Measurements from ENCODE around the gene GADL1.

The GADL1 gene

DNA sequence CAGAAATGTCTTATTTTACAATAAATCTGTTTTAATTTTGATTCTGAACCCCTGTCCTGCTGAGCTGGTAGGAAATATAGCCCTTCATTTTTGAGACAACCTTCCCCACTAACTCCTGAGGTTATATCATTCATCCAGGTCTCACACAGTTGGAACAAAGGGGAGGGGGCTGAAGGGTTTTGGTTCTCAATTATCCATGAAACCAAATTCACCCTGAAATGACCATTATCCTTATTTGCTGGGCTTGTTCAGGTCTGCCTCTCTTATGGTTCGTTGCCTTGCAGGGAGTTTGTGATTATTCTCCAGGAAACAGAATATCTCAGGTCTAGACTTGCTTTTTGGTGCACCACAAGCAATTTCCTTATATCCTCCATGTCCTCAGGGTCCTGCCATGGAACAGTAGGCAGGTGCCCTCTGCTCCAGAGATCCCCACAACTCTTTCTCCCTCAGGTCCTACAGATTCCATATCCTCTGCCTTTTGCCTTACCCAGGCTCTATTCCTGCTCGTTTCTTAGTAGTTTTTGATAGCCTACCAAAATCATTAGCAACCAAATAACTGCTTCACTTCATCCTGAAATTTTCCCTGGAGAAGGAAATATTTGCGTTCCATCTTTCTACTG is 193.6 kb downstream of the GADL1 start:
- Histone ChIP-seq H3K4me3 (ENCODE audit: insufficient read depth, low read depth, low read length) (no peak overlapping the region), H3K27me3 (ENCODE audit: control insufficient read depth, insufficient read depth, low read length, poor library complexity, severe bottlenecking) (no peaks in the 10 kb centered on the region), H3K36me3 (ENCODE audit: control insufficient read depth, insufficient read depth, low read length) (no peaks in the 10 kb centered on the region), H3K4me1 (ENCODE audit: control insufficient read depth, insufficient read depth, low read length) (no peaks in the 10 kb centered on the region), H3K27ac (ENCODE audit: insufficient read depth, low read depth, low read length, poor library complexity, severe bottlenecking) (no peak overlapping the region), H3K9me3 (ENCODE audit: control insufficient read depth, low read length) (no peaks in the 10 kb centered on the region)
- 92 to 97% methylated on average over 3 of the region's 3 CpGs for WGBS, 2 experiments

DNA sequence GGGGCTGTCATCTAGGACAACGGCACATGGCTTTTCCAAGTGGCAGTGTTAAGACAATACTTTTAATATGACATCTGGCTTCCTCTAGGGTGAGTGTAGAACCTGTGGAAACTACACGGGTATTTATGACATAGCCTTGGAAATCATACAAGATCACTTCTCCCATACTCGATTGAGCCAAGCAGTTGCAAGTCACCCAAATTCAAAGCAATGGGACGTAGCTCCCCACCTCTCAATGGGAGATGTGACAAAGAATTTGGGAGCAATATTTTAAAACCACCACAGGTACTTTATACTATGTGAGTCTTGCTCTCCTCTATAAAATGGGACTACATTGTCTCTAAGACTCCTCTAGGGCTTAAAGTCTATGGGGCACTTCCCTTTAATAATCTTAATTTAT is 194.5 kb downstream of the GADL1 start:
- Histone ChIP-seq H3K4me3 (ENCODE audit: insufficient read depth, low read depth, low read length) (no peak overlapping the region), H3K9me3 (ENCODE audit: control insufficient read depth, low read length) (no peaks in the 10 kb centered on the region), H3K27ac (ENCODE audit: insufficient read depth, low read depth, low read length, poor library complexity, severe bottlenecking) (no peak overlapping the region), H3K4me1 (ENCODE audit: control insufficient read depth, insufficient read depth, low read length) (no peaks in the 10 kb centered on the region), H3K36me3 (ENCODE audit: control insufficient read depth, insufficient read depth, low read length) (no peaks in the 10 kb centered on the region), H3K27me3 (ENCODE audit: control insufficient read depth, insufficient read depth, low read length, poor library complexity, severe bottlenecking) (no peaks in the 10 kb centered on the region)
- 92 to 98% methylated on average over 4 of the region's 4 CpGs for WGBS, 2 experiments

DNA sequence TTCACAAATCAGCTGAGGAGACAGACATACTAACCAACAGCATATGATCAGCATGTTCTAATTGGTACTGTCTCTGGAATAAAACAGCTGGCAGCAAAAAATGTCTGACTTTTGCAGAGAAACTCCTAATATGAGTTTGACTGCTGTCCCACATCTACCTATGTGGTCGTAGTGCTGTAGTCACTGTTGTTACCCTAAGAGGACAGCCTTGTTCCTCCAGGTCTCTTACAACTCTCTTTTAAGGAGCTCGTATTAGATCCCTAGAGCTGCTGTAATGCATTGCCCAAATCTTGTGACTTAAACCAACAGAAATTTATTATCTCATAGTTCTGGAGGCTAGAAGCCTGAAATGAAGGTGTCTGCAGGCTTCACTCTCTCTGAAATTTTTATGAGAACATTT is 195.9 kb downstream of the GADL1 start:
- Histone ChIP-seq H3K9me3 (ENCODE audit: control insufficient read depth, low read length) (no peaks in the 10 kb centered on the region), H3K4me1 (ENCODE audit: control insufficient read depth, insufficient read depth, low read length) (no peaks in the 10 kb centered on the region), H3K36me3 (ENCODE audit: control insufficient read depth, insufficient read depth, low read length) (no peaks in the 10 kb centered on the region), H3K4me3 (ENCODE audit: insufficient read depth, low read depth, low read length) (no peak overlapping the region), H3K27me3 (ENCODE audit: control insufficient read depth, insufficient read depth, low read length, poor library complexity, severe bottlenecking) (no peaks in the 10 kb centered on the region), H3K27ac (ENCODE audit: insufficient read depth, low read depth, low read length, poor library complexity, severe bottlenecking) (no peak overlapping the region)
- 46 to 51% methylated on average over 2 of the region's 2 CpGs for WGBS, 2 experiments

DNA sequence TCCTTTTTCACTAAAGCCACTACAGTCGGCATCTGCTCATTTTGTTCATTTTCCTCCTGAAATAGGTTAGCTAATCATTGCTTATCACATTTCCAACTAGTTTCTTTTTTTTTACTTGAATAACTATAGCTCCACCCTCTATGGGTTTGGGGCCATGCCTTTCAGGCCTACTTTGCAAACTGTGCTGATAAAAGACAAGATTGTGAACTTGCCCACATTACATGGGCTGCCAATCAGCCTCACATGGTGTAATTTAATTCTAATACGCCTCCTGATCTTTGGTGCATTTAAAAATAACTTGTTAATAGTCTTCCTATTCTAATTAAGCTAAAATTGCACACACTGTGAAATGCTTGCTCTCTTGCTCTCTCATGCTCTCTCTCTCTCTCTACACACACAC is 197.6 kb downstream of the GADL1 start:
- WGBS, 2 experiments, result 86 to 91% methylated on average over 2 of the region's 2 CpGs
- Histone ChIP-seq H3K36me3 (ENCODE audit: control insufficient read depth, insufficient read depth, low read length) (no peaks in the 10 kb centered on the region), H3K4me1 (ENCODE audit: control insufficient read depth, insufficient read depth, low read length) (no peaks in the 10 kb centered on the region), H3K27me3 (ENCODE audit: control insufficient read depth, insufficient read depth, low read length, poor library complexity, severe bottlenecking) (no peaks in the 10 kb centered on the region), H3K9me3 (ENCODE audit: control insufficient read depth, low read length) (no peaks in the 10 kb centered on the region), H3K27ac (ENCODE audit: insufficient read depth, low read depth, low read length, poor library complexity, severe bottlenecking) (no peak overlapping the region), H3K4me3 (ENCODE audit: insufficient read depth, low read depth, low read length) (no peak overlapping the region)

DNA sequence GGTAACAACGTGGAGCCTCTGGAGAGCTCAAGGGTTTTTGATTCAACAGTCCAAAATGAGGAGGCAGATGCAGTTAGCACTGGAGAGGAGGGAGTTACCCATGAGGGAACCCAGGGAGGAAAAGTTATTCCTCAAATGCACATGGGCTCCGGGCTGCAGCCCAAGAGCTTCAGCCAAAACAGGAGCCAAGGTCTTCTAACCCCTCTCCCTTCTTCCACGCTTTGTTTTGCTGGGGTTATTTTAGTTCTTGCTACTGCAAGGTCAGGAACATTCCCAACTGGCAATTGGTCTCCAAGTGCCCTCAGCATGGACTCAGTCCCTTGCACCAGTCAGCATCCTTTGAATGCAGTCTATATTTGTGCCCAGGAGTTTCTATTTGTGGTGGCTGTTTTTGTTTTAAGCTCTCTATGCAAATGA is 198.1 kb downstream of the GADL1 start:
- H3K4me1 ChIP-seq (ENCODE audit: control insufficient read depth, insufficient read depth, low read length), result no peaks in the 10 kb centered on the region
- H3K27ac ChIP-seq (ENCODE audit: insufficient read depth, low read depth, low read length, poor library complexity, severe bottlenecking), result no peak overlapping the region
- H3K9me3 ChIP-seq (ENCODE audit: control insufficient read depth, low read length), result no peaks in the 10 kb centered on the region
- H3K4me3 ChIP-seq (ENCODE audit: insufficient read depth, low read depth, low read length), result no peak overlapping the region
- no peaks in the 10 kb centered on the region for H3K27me3 ChIP-seq (ENCODE audit: control insufficient read depth, insufficient read depth, low read length, poor library complexity, severe bottlenecking)
- 69 to 72% methylated on average over 3 of the region's 3 CpGs for WGBS, 2 experiments
- no peaks in the 10 kb centered on the region for H3K36me3 ChIP-seq (ENCODE audit: control insufficient read depth, insufficient read depth, low read length)

DNA sequence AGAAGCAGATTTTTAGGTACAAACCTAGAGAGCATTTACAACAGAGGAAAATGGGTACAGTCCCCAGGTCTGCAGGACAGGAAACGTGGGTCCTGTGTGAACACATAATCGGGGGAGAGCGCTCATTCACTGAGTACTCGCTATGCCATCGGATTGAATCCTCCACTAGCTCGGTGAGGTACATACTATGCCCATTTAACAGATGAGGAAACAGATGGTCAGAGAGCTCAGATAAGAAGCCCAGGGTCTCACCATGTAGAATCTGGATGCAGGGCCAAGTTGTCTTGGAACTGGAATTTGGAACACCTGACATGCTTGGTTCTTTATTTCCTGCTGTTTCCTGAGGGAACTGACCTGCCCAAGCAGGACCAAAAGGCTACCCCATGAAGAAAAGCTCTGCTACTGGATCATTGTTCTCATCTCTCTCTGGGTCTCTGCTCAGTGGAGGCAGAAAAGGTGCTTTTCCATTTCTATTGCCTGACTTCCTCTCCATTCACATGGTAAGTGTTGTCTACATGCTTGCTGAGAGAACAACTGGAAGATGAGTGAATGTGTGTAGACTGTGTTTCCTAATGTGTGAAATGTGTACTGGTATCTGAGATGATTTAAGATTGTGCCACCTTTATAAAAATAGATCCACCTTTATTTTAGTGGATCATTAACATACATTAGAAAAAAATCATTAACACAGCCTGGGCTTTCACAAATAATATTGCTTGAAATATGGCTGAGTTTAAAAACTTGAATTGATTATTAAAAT is 199.0 kb downstream of the GADL1 start:
- Histone ChIP-seq H3K27me3 (ENCODE audit: control insufficient read depth, insufficient read depth, low read length, poor library complexity, severe bottlenecking) (no peaks in the 10 kb centered on the region), H3K9me3 (ENCODE audit: control insufficient read depth, low read length) (no peaks in the 10 kb centered on the region), H3K4me3 (ENCODE audit: insufficient read depth, low read depth, low read length) (no peak overlapping the region), H3K4me1 (ENCODE audit: control insufficient read depth, insufficient read depth, low read length) (no peaks in the 10 kb centered on the region), H3K36me3 (ENCODE audit: control insufficient read depth, insufficient read depth, low read length) (no peaks in the 10 kb centered on the region), H3K27ac (ENCODE audit: insufficient read depth, low read depth, low read length, poor library complexity, severe bottlenecking) (no peak overlapping the region)
- 90 to 92% methylated on average over 6 of the region's 6 CpGs for WGBS, 2 experiments

DNA sequence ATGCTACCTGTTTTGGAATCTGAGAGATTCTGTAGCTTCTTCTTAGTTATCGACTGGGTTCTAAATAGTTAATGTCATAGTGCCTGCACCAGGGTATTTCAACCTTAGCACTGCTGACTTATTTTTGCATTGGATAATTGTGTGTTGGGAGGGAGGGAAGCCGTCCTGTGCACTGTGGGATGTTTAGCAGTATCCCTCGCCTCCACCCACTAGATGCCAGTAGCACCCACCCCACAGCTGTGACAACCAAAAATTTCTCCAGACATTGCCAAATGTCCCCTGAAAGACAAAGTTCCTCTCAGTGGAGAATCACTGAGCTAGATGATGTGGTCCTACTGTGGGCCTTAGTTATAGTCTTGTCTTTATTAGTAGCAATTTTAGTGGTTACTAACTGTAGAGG is 199.8 kb downstream of the GADL1 start:
- 86 to 90% methylated on average over 2 to 3 of the region's 3 CpGs for WGBS, 2 experiments
- Histone ChIP-seq H3K36me3 (ENCODE audit: control insufficient read depth, insufficient read depth, low read length) (no peaks in the 10 kb centered on the region), H3K4me1 (ENCODE audit: control insufficient read depth, insufficient read depth, low read length) (no peaks in the 10 kb centered on the region), H3K9me3 (ENCODE audit: control insufficient read depth, low read length) (no peaks in the 10 kb centered on the region), H3K27me3 (ENCODE audit: control insufficient read depth, insufficient read depth, low read length, poor library complexity, severe bottlenecking) (no peaks in the 10 kb centered on the region), H3K27ac (ENCODE audit: insufficient read depth, low read depth, low read length, poor library complexity, severe bottlenecking) (no peak overlapping the region), H3K4me3 (ENCODE audit: insufficient read depth, low read depth, low read length) (no peak overlapping the region)

DNA sequence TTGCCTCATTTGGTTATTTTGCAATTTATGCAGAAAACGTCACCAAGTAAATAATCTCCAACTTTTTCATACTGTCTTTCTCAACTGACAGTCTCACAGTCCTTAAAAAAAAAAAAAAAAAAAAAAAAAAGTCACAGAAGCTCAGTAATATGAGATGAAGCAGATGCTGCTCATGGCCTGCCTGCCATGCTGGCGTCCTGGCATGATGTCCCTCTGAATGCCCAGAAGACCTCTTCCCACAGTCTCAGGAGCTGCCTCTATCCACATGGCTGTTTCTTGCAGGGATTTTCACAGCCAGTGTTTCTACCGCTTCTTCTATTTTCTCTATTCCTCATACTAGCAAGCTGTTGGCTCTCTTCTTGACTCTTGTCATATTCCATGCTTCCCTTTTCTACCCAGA is 200.3 kb downstream of the GADL1 start:
- no peaks in the 10 kb centered on the region for H3K27me3 ChIP-seq (ENCODE audit: control insufficient read depth, insufficient read depth, low read length, poor library complexity, severe bottlenecking)
- no peaks in the 10 kb centered on the region for H3K9me3 ChIP-seq (ENCODE audit: control insufficient read depth, low read length)
- WGBS, 2 experiments, result 72 to 73% methylated on average over 3 of the region's 3 CpGs
- no peaks in the 10 kb centered on the region for H3K36me3 ChIP-seq (ENCODE audit: control insufficient read depth, insufficient read depth, low read length)
- no peaks in the 10 kb centered on the region for H3K4me1 ChIP-seq (ENCODE audit: control insufficient read depth, insufficient read depth, low read length)
- no peak overlapping the region for H3K4me3 ChIP-seq (ENCODE audit: insufficient read depth, low read depth, low read length)
- no peak overlapping the region for H3K27ac ChIP-seq (ENCODE audit: insufficient read depth, low read depth, low read length, poor library complexity, severe bottlenecking)

DNA sequence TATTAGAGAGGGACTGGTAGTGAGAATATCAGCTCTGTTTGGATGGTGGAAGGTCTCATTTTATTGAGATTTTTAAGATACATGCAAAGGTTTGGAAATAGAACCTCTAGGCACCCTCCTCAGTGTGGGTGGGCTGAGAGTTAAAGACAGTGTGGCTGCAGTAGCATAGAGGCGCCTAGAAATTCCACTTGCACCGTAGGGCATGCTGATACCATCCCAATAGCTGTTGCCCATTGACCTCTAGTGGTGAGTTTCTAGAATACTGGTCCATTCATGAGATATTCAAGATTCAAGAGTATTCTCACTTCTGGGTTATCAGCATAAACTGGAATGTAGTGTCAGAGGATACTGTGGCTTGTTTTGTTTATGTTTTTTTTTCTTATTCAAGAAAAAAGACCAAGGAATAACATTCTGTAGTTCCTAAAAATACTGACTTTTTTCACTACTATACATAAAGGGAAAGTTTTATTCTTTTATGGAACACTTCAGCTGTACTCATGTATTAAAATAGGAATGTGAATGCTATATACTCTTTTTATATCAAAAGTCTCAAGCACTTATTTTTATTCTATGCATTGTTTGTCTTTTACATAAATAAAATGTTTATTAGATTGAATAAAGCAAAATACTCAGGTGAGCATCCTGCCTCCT is 200.9 kb downstream of the GADL1 start:
- 0 to 4% methylated on average over 2 of the region's 2 CpGs for WGBS, 2 experiments
- Histone ChIP-seq H3K36me3 (ENCODE audit: control insufficient read depth, insufficient read depth, low read length) (no peaks in the 10 kb centered on the region), H3K27ac (ENCODE audit: insufficient read depth, low read depth, low read length, poor library complexity, severe bottlenecking) (no peak overlapping the region), H3K4me1 (ENCODE audit: control insufficient read depth, insufficient read depth, low read length) (no peaks in the 10 kb centered on the region), H3K4me3 (ENCODE audit: insufficient read depth, low read depth, low read length) (no peak overlapping the region), H3K9me3 (ENCODE audit: control insufficient read depth, low read length) (no peaks in the 10 kb centered on the region), H3K27me3 (ENCODE audit: control insufficient read depth, insufficient read depth, low read length, poor library complexity, severe bottlenecking) (no peaks in the 10 kb centered on the region)

DNA sequence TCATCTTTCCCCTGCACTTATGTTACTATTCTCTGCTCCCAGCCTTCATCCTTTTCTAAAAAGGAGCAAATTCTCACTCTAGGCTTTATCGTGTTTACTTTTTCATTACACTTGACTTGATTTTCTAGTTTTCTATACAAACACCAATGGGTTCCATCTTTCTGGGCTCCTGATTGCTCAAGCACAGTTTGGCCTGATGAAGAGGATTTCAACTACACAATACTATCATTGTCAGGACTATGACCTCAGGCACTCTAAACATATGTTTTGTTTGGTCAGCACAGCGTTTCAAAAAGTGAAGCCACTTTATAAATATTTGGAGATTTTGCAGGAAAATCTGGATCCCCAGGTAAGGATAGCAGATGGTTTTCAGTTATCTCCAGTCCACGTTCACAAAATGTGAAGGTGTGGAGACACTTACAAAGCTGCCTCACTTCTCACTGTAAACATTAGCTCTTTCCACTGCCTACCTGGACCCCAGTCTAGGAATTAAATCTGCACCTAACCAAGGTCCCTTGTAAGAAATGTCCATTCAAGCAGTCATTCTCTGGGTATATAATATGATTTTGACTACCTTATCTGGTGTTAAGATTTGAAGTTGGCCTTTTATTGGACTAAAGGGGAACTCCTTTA is 201.8 kb downstream of the GADL1 start:
- no peaks in the 10 kb centered on the region for H3K36me3 ChIP-seq (ENCODE audit: control insufficient read depth, insufficient read depth, low read length)
- H3K27me3 ChIP-seq (ENCODE audit: control insufficient read depth, insufficient read depth, low read length, poor library complexity, severe bottlenecking), result no peaks in the 10 kb centered on the region
- no peak overlapping the region for H3K27ac ChIP-seq (ENCODE audit: insufficient read depth, low read depth, low read length, poor library complexity, severe bottlenecking)
- WGBS, 2 experiments, result 92 to 95% methylated on average over 3 of the region's 3 CpGs
- H3K9me3 ChIP-seq (ENCODE audit: control insufficient read depth, low read length), result no peaks in the 10 kb centered on the region
- no peaks in the 10 kb centered on the region for H3K4me1 ChIP-seq (ENCODE audit: control insufficient read depth, insufficient read depth, low read length)
- H3K4me3 ChIP-seq (ENCODE audit: insufficient read depth, low read depth, low read length), result no peak overlapping the region
